GM12865 (cell line): ENCODE measurements around the gene CD38.

ENCODE experiments used
- DNase-seq: peaks from one replicate; pipeline ENCODE4 v3.0.0; 2010; ENCODE audit warnings: low read depth
- H3K4me3 ChIP-seq: 2 replicates; pipeline ENCODE4 v1.5.1; 2011; ENCODE audit warnings: mild to moderate bottlenecking, low read depth, low read length, control low read depth
- CTCF ChIP-seq: IDR thresholded peaks from 2 replicates; pipeline ENCODE4 v1.5.1; 2011; ENCODE audit warnings: low read length, control low read depth, low read depth, inconsistent platforms; ENCODE audit not compliant: insufficient read depth; ENCODE audit errors: missing control alignments

The CD38 gene

DNA sequence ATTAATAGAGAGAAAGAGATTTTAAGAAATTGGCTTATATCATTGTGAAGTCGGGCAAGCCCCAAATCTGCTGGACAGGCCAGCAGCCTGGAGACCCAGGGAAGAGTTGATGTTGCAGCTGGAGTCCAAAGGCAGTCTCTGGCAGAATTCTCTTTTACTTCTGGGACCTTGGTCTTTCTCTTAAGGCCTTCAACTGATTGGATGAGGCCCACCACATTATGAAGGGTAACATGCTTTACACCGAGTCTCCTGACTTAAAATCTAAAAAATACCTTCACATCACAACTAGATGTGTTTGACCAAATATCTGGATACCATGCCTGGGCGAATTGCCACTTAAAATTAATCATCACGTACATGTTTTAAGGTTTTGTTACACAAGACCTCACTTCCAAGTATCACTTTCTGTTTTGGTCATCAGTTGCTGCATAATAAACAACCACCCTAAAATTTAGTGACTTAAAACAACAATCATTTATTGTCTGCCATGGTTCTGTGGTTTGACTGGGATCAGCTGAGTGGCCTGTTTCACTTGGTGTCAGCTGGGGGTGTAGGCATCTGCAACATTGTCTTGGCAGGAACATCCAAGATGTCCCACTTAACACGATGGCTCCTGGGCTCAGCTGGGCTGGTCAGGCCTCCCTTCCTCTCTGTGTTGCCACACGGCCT lies 3.4 kb downstream of the CD38 start:
- DNase-seq, result peak; percentile 62
- H3K4me3 ChIP-seq, result no peak overlapping the region
- TF ChIP-seq CTCF, result no peak

- no peak for DNase-seq
- no peak overlapping the region for H3K4me3 ChIP-seq
- no peak for TF ChIP-seq CTCF
Observed at GRCh38 chr4:15783676-15784075, 5.5 kb downstream of the CD38 start.

DNA sequence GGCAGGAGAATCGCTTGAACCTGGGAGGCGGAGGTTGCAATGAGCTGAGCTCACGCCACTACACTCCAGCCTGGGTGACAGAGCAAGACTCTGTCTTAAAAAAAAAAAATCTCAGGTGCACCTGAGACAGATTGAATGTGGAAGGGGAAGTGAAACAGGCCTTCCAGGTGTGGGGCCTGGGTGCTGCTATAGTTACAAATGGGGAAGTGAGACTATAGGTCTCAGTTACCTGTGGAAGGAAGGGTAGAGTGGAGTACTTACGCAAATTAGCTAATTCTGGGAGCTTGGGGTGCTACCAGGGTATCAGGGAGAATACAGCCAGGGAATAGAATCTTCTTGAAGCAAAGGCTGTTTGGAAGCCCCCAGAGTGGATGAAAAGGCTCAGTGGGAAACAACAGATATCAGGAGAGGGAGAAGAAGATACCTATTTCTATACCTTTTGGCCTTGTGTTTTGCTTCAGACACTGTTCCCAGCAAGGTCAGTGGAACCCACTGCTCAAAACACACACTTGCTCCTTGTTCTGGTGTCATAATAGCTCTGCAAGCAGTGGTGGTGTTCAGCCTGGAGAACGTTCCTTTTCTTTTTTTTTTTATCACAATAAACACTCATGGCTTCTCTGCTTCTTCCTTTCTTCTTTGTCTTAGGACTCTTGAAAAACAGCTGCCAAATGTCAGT lies 7.0 kb downstream of the CD38 start:
- no peak overlapping the region for H3K4me3 ChIP-seq
- no peak for TF ChIP-seq CTCF
- DNase-seq, result peak; percentile 75

DNA sequence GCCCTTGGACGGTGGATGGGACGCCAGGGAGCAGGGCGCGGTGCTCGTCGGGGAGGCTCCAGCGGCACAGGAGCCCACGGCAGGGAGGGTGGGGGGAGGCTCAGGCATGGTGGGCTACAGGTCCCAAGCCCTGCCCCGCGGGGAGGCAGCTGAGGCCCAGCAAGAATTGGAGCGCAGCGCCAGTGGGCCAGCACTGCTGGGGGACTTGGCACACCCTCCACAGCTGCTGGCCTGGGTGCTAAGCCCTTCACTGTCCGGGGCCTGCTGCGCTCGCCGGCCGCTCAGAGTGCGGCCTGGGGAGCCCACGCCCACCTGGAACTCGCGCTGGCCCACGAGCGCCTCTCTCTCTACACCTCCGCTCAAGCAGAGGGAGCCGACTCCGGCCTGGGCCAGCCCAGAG lies 8.6 kb downstream of the CD38 start:
- no peak for TF ChIP-seq CTCF
- no peak overlapping the region for H3K4me3 ChIP-seq
- no peak for DNase-seq

DNA sequence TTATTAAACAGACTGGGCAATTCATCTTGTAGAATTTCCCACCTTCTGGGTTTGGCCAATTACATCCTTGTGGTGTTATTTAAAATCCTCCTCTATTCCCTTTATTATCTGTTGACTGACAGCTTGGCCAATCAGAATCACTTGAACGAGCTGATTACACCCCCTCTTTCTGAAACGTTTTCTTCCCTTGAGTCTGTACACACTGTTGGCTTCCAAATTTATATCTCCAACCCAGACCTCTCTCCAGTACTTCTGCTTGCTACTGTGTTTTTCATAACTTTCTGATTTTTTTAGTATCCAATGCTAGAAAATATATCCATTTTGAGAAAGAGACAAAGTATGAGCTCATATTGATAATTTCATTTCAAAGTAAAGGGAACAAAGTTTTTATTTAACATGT lies 14.8 kb downstream of the CD38 start:
- no peak for TF ChIP-seq CTCF
- no peak overlapping the region for H3K4me3 ChIP-seq
- no peak for DNase-seq

- TF ChIP-seq CTCF, result no peak
- DNase-seq, result no peak
- no peak overlapping the region for H3K4me3 ChIP-seq
Observed at GRCh38 chr4:15793506-15794363, 15.6 kb downstream of the CD38 start.
